Gastrocnemius medialis (tissue), 4 donors: Measurements from ENCODE around the gene BDH1.

Experiments used
- CTCF ChIP-seq, 5 experiments: fragments of 450-650 bp in 3 of 5; fragments of 200-600 bp in 2 of 5; sonication (generic) in 2 of 5; IDR thresholded peaks in 4 of 5; conservative IDR thresholded peaks in 1 of 5; 1 replicate in 4 of 5; 2 replicates in 1 of 5; pipeline ENCODE4 v1.5.1; 2016 to 2019; ENCODE audit warnings: antibody characterized with exemption in 5 of 5, mild to moderate bottlenecking in 3 of 5, moderate library complexity in 3 of 5
- POLR2A ChIP-seq, 2 donors: fragments of 450-650 bp; IDR thresholded peaks; one replicate each; pipeline ENCODE4 v1.6.1; 2017; ENCODE audit warnings: antibody characterized with exemption in 2 of 2, mild to moderate bottlenecking in 2 of 2, moderate library complexity in 2 of 2

DNA sequence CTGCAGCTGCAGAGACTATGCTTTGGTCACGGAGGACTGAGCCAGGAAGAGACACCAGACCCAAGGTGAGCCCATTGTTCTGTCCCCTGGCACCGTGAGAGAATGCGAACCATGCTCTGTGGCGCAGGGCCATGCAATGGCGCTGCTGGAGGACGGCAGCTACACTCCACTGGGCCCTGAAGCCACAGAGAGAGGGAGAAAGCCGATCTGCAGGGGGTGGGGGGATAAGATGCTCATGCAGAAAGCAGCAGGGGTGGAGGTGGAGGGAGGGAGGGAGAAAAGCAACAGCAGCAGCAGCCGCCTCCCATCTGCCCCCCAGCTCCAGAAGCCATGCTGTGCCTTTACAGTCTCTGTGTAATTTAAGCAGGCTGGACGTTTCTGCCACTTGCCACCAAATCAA, 5.3 kb downstream of the BDH1 start:
- TF ChIP-seq CTCF (IDR thresholded peaks at IDR 0.05 in 4 of 5, conservative IDR thresholded peaks at IDR 0.05 in 1 of 5) = no peak
- no peak for TF ChIP-seq POLR2A (IDR thresholded peaks at IDR 0.05)
